A549 treated with CORT108297 at 1 μM for 4 hours (cell line): ENCODE measurements around the gene RFESD. TPM values are rescaled to one million over a fixed set of nuclear protein-coding genes. Genes with fewer than 3 reads are reported as not detected.

Experiments used
- total RNA-seq: library from RNA; stranded (reverse); fragments of 200-300 nt; extraction: Qiagen RNA extraction; gene quantifications from 5 replicates; pipeline ENCODE4 v1.2.3, GENCODE V29; 2022

The RFESD gene
- 2.1 to 3.1 TPM (median 2.4 TPM) in 5 replicates for total RNA-seq

GRCh38 chr5:95646569-95647431 lies at the start of gene RFESD:
Gene RFESD (plus strand): TSS chr5:95646777. CDS start chr5:95652272, 5,495 bp downstream.

GRCh38 chr5:95620030-95620869 lies 26.3 kb upstream of the RFESD start, which contains the start of gene GPR150:
Gene GPR150 (plus strand): TSS chr5:95620087. CDS start chr5:95620276, 189 bp downstream.

GRCh38 chr5:95682891-95683290 lies 36.3 kb downstream of the RFESD start, which contains the start of gene SPATA9:
Gene SPATA9 (minus strand): TSS chr5:95682991. CDS start chr5:95682854, 137 bp downstream.

Other genes with a start within 250 kb of the RFESD start
- 16.6 to 24.1 TPM (median 23.2 TPM) in 5 replicates for gene SKIC3, start 91.8 kb upstream of the RFESD start, total RNA-seq
- gene ARSK, start 91.7 kb upstream of the RFESD start, total RNA-seq = 6.3 to 8.2 TPM (median 8.1 TPM) in 5 replicates
- gene GPR150, start 26.7 kb upstream of the RFESD start, total RNA-seq = 0.07 to 0.21 TPM (median 0.08 TPM) in 5 replicates
- not detected in 5 replicates for gene SPATA9, start 36.2 kb downstream of the RFESD start, total RNA-seq
- 6.0 to 8.7 TPM (median 8.1 TPM) in 5 replicates for gene RHOBTB3, start 84.6 kb downstream of the RFESD start, total RNA-seq
- 50.6 to 94.5 TPM (median 58.6 TPM) in 5 replicates for gene GLRX, start 175.9 kb downstream of the RFESD start, total RNA-seq